A549 (cell line): ENCODE results near the gene LRRC63. TPM values are rescaled to one million over a fixed set of nuclear protein-coding genes. Genes with fewer than 3 reads are reported as not detected.

Source experiments
- ATAC-seq, 2 experiments: fragments of 200-7000 bp in 1 of 2; fragments of >200 bp in 1 of 2; cut with Nextera tagmentation in 1 of 2; cut with Tn5 transposase in 1 of 2; 3 replicates each; pipeline versions ENCODE4 v1.8.0 to v1.9.1; 2018 to 2020; ENCODE audit warnings: mild to moderate bottlenecking in 1 of 2, moderate library complexity in 1 of 2
- CTCF ChIA-PET: fragments of 300-600 bp; sonication (Branson Sonifier 250); formaldehyde crosslinking; extraction: SDS; loops from one replicate; lab custom pipeline; 2021; ENCODE audit warnings: antibody characterized with exemption, inconsistent platforms; lab: Yijun Ruan, JAX
- POLR2A ChIA-PET: fragments of 350-600 bp; formaldehyde crosslinking; extraction: SDS; loops from one replicate; lab custom pipeline; 2021; ENCODE audit warnings: antibody characterized with exemption, inconsistent platforms; lab: Yijun Ruan, JAX
- DNase-seq, 2 experiments: peaks; one replicate each; pipeline versions ENCODE4 v3.0.0 to v3.0.0-alpha.2; 2011 to 2016; ENCODE audit warnings: low read depth in 1 of 2, low spot score in 1 of 2
- FAIRE-seq: peaks from 2 replicates; lab custom pipeline; 2011; peaks lifted over from hg19 to GRCh38; lab: Jason Lieb, UNC
- H3K27ac ChIP-seq, 2 experiments: fragments of >200 bp; sonication (Bioruptor Twin); formaldehyde crosslinking; 3 replicates each; pipeline ENCODE4 v1.5.1; 2016 to 2017
- H3K4me1 ChIP-seq: fragments of >200 bp; sonication (Bioruptor Twin); formaldehyde crosslinking; 3 replicates; pipeline ENCODE4 v1.6.1; 2016
- H3K4me2 ChIP-seq: fragments of >200 bp; sonication (Bioruptor Twin); formaldehyde crosslinking; 3 replicates; pipeline ENCODE4 v1.6.1; 2016
- H3K4me3 ChIP-seq: fragments of >200 bp; sonication (Bioruptor Twin); formaldehyde crosslinking; 3 replicates; pipeline ENCODE4 v1.5.1; 2016
- H3K9me3 ChIP-seq: fragments of >200 bp; sonication (Bioruptor Twin); formaldehyde crosslinking; 3 replicates; pipeline ENCODE4 v1.6.1; 2016
- BHLHE40 ChIP-seq: IDR thresholded peaks from 2 replicates; pipeline ENCODE4 v1.6.1; 2012; ENCODE audit warnings: low read depth, low read length, inconsistent platforms
- CBX2 ChIP-seq: fragments of 200-600 bp; sonication (generic); IDR thresholded peaks from 2 replicates; pipeline ENCODE4 v1.6.1; 2016; ENCODE audit warnings: low read depth, mild to moderate bottlenecking, borderline replicate concordance
- EHF ChIP-seq: fragments of 250-450 bp; sonication (Bioruptor Pico); IDR thresholded peaks from 2 replicates; pipeline ENCODE4 v1.5.0; 2020; ENCODE audit warnings: mild to moderate bottlenecking
- EP300 ChIP-seq, 2 experiments: fragments of >200 bp; sonication (Bioruptor Twin); formaldehyde crosslinking; IDR thresholded peaks; 2 replicates in 1 of 2; 3 replicates in 1 of 2; pipeline ENCODE4 v1.6.1; 2016 to 2017
- FOSL2 ChIP-seq, 2 experiments: fragments of 450-650 bp in 1 of 2; fragments of >200 bp in 1 of 2; sonication (Bioruptor Twin) in 1 of 2; formaldehyde crosslinking; IDR thresholded peaks; 2 replicates each; pipeline versions ENCODE4 v1.5.0 to v1.6.1; 2016 to 2020; ENCODE audit warnings: mild to moderate bottlenecking in 1 of 2, moderate library complexity in 1 of 2
- FOXS1 ChIP-seq: fragments of 250-450 bp; sonication (Bioruptor Pico); IDR thresholded peaks from 2 replicates; pipeline ENCODE4 v1.5.0; 2020; ENCODE audit warnings: mild to moderate bottlenecking, moderate library complexity
- HDAC2 ChIP-seq: fragments of 200-600 bp; sonication (generic); IDR thresholded peaks from 2 replicates; pipeline ENCODE4 v1.6.1; 2016
- HOXB13 ChIP-seq: fragments of 250-450 bp; sonication (Bioruptor Pico); IDR thresholded peaks from 2 replicates; pipeline ENCODE4 v1.5.0; 2020; ENCODE audit warnings: low read depth, mild to moderate bottlenecking, moderate library complexity
- KDM5A ChIP-seq: fragments of 200-600 bp; sonication (generic); IDR thresholded peaks from 2 replicates; pipeline ENCODE4 v1.6.1; 2016; ENCODE audit warnings: antibody characterized with exemption, mild to moderate bottlenecking
- MAFK ChIP-seq: fragments of 450-650 bp; IDR thresholded peaks from 2 replicates; pipeline ENCODE4 v1.6.1; 2014; ENCODE audit not compliant: partially characterized antibody
- MYC ChIP-seq: IDR thresholded peaks from 2 replicates; pipeline ENCODE4 v1.6.1; 2012; ENCODE audit warnings: mild to moderate bottlenecking, inconsistent platforms, low read length, improper control_type of control experiment, borderline replicate concordance
- NPAS2 ChIP-seq: fragments of 250-450 bp; sonication (Bioruptor Pico); IDR thresholded peaks from 2 replicates; pipeline ENCODE4 v1.8.0; 2022; ENCODE audit warnings: mild to moderate bottlenecking, moderate library complexity, borderline replicate concordance
- NR3C1 ChIP-seq: fragments of >200 bp; sonication (Bioruptor Twin); formaldehyde crosslinking; IDR thresholded peaks from 3 replicates; pipeline ENCODE4 v1.6.1; 2017
- PHF8 ChIP-seq: fragments of 200-600 bp; sonication (generic); IDR thresholded peaks from 2 replicates; pipeline ENCODE4 v1.6.1; 2016; ENCODE audit warnings: low read depth, mild to moderate bottlenecking, antibody characterized with exemption, moderate library complexity, borderline replicate concordance
- POLR2AphosphoS2 ChIP-seq: conservative IDR thresholded peaks from 2 replicates; pipeline ENCODE4 v1.6.1; 2012; ENCODE audit warnings: low read length, improper control_type of control experiment, inconsistent platforms
- RAD21 ChIP-seq, 2 experiments: fragments of >200 bp in 1 of 2; sonication (Bioruptor Twin) in 1 of 2; formaldehyde crosslinking in 1 of 2; IDR thresholded peaks in 1 of 2; conservative IDR thresholded peaks in 1 of 2; 2 replicates in 1 of 2; 3 replicates in 1 of 2; pipeline ENCODE4 v1.6.1; 2012 to 2018; ENCODE audit warnings: inconsistent platforms in 1 of 2
- RNF2 ChIP-seq: fragments of 200-600 bp; sonication (generic); IDR thresholded peaks from 2 replicates; pipeline ENCODE4 v1.6.1; 2016; ENCODE audit warnings: low read depth, mild to moderate bottlenecking, antibody characterized with exemption, moderate library complexity, borderline replicate concordance
- SMC3 ChIP-seq: fragments of >200 bp; sonication (Bioruptor Twin); formaldehyde crosslinking; IDR thresholded peaks from 3 replicates; pipeline ENCODE4 v1.6.1; 2018; ENCODE audit warnings: inconsistent platforms
- SREBF2 ChIP-seq: fragments of 450-650 bp; IDR thresholded peaks from 2 replicates; pipeline ENCODE4 v1.6.1; 2014; ENCODE audit warnings: mild to moderate bottlenecking, moderate library complexity
- ZFP36 ChIP-seq: fragments of 450-650 bp; IDR thresholded peaks from 2 replicates; pipeline ENCODE4 v1.6.1; 2014; ENCODE audit warnings: borderline replicate concordance; ENCODE audit not compliant: partially characterized antibody
- ZNF302 ChIP-seq: fragments of 250-450 bp; sonication (Bioruptor Pico); IDR thresholded peaks from 2 replicates; pipeline ENCODE4 v1.9.0; 2021; ENCODE audit warnings: inconsistent platforms, mild to moderate bottlenecking, moderate library complexity
- ZSCAN20 ChIP-seq: fragments of 250-450 bp; sonication (Bioruptor Pico); IDR thresholded peaks from 2 replicates; pipeline ENCODE4 v1.8.0; 2022; ENCODE audit warnings: mild to moderate bottlenecking, moderate library complexity
- WGBS: methylation state at CpG from one replicate; pipeline ENCODE4 v1.1.6; 2017; ENCODE audit errors: missing lambda C conversion rate; 5-methylcytosine and 5-hydroxymethylcytosine counted together
- polyA plus RNA-seq, 4 experiments: library from polyadenylated mRNA; depleted of rRNA in 3 of 4; stranded (reverse); fragments of >200 nt; fragmentation: RNase III in 1 of 4; extraction: RNeasy Plus Mini Kit Qiagen cat#74134 plus additional on column Dnase treatment in 1 of 4; gene quantifications; 2 replicates in 3 of 4; 3 replicates in 1 of 4; pipeline ENCODE4 v1.2.3, GENCODE V29; 2011 to 2017
- TF ChIP-seq, protein P1 (sequence below): fragments of 250-450 bp; sonication (Bioruptor Pico); IDR thresholded peaks from 2 replicates; pipeline ENCODE4 v1.5.0; 2020; ENCODE audit warnings: low read depth, mild to moderate bottlenecking, moderate library complexity
- TF ChIP-seq, protein P2 (sequence below): IDR thresholded peaks from 2 replicates; pipeline ENCODE4 v1.6.1; 2012; ENCODE audit warnings: low read depth, borderline replicate concordance
- TF ChIP-seq, protein P3 (sequence below): IDR thresholded peaks from 2 replicates; pipeline ENCODE4 v1.6.1; 2012

Gene LRRC63
- polyA plus RNA-seq, 2 of the 4 experiments (the other 2 are of a cell fraction): 0.06 to 0.19 TPM

DNA sequence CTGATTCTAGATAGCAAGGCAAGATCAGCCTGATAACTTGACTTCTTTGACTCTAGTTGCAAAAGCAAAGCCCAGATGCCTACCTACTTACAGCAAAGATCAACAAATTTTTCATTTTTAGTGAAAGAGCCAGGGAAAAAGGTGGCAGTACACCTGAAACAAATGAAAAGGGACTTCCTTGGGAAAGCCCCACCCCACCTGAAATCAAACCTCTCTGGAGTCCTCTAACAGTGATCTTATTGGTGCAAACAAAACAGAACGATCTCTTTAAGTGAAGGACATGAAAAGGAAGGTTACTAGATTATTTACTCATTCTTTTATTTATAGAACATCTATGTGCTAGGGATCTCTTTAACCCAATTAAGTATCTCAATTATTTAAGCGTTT is 29.2 kb upstream of the LRRC63 start:
- no peak for TF ChIP-seq SREBF2
- TF ChIP-seq, all 56 proteins: peak for 0
- 49% methylated on average over 2 of the region's 2 CpGs for whole genome bisulfite sequencing
- Histone ChIP-seq H3K27ac (no peak overlapping the region), H3K4me2 (no peak overlapping the region), H3K9me3 (no peaks in the 10 kb centered on the region), H3K4me1 (no peaks in the 10 kb centered on the region), H3K4me3 (no peak overlapping the region)
- DNase-seq (no peak), FAIRE-seq (no peak), ATAC-seq (no peak)
- ChIA-PET POLR2A (no interaction called here), CTCF (no interaction called here)

DNA sequence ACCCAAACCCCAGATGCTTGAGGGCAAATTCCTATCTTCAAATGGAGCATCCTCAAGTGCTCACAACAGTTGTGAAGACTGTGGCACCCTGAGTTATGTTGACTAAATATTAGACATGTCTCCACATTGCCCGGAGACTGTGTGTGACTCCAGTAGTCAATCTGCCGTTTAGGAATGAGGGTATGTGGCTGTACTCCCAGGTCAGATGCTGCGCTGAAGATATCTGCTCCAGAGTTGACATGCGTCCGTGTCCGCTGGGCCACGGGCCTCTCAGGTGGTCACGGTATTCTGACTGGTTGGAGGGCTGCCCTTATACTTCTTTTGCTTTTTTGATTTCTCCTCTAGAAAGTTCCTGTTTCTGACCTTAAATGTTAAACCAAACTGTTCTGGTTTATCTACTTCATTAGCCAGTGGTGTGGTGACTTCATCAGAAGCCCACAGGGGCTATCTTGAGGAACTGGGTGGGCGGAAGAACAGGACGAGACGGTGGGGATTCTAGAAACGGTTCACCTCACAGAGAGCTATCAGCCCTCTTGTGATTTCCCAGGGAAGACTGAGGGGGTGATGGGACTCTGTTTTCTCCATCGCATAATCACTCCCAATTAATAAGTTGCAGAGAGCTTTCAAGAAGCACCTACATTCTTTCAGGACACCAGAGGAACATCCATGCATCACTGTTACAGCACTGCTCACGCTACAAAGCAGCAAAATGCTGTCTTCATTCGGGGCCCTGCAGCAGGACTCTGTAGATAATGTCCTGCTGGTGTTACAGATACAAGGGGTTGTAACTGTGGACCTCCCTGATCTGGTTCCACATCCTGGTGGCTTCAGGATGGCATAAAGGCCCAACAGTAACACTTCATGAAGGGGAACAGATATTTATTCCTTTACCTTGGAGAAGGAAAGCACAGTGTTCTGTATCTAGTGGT is 28.4 kb upstream of the LRRC63 start:
- no peak overlapping the region for H3K4me2 ChIP-seq
- ATAC-seq: no peak
- no peak overlapping the region for H3K27ac ChIP-seq
- POLR2A ChIA-PET: no interaction called here
- 80% methylated on average over 13 of the region's 15 CpGs for WGBS
- no peak for TF ChIP-seq KDM5A
- TF ChIP-seq MAFK: no peak
- TF ChIP-seq ZNF302 (CRISPR knock-in tag): no peak
- no peak for TF ChIP-seq PHF8
- no peak for TF ChIP-seq FOSL2 (IDR thresholded peaks at IDR 0.05)
- no peak for TF ChIP-seq FOSL2 (CRISPR knock-in tag; IDR thresholded peaks at IDR 0.05)
- no peak for TF ChIP-seq SMC3
- no peak for TF ChIP-seq CBX2
- TF ChIP-seq ZFP36: no peak
- TF ChIP-seq, protein P1, sequence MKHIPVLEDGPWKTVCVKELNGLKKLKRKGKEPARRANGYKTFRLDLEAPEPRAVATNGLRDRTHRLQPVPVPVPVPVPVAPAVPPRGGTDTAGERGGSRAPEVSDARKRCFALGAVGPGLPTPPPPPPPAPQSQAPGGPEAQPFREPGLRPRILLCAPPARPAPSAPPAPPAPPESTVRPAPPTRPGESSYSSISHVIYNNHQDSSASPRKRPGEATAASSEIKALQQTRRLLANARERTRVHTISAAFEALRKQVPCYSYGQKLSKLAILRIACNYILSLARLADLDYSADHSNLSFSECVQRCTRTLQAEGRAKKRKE (CRISPR knock-in tag): no peak
- TF ChIP-seq, protein P2, sequence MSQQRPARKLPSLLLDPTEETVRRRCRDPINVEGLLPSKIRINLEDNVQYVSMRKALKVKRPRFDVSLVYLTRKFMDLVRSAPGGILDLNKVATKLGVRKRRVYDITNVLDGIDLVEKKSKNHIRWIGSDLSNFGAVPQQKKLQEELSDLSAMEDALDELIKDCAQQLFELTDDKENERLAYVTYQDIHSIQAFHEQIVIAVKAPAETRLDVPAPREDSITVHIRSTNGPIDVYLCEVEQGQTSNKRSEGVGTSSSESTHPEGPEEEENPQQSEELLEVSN: no peak
- TF ChIP-seq HOXB13: no peak
- CTCF ChIA-PET: no interaction called here
- no peak overlapping the region for H3K4me3 ChIP-seq
- no peak for FAIRE-seq
- no peaks in the 10 kb centered on the region for H3K9me3 ChIP-seq
- no peaks in the 10 kb centered on the region for H3K4me1 ChIP-seq
- no peak for DNase-seq

DNA sequence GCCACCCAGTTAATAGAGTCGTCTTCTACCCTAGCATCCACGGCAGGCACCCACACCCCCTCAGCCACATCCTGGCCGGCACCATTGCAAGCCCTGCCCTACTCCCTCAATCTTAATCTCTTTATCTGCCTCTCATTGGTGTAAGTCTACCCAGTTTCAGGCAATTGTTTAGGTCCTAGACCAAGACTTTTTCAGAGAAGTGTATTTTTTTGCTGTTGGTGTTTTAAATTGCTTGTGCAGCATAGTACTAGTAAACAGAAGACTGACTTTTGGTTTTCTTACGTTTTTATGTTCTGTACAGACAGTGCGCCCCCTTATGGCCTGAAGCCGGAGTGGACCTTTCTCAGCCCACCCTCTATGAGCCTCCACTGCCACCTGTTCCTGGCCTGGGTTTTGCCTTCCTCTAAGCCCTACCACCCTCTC is 27.4 kb upstream of the LRRC63 start:
- ATAC-seq: peak; percentile 50 to 78; a peak in 4 of 6 replicates

DNA sequence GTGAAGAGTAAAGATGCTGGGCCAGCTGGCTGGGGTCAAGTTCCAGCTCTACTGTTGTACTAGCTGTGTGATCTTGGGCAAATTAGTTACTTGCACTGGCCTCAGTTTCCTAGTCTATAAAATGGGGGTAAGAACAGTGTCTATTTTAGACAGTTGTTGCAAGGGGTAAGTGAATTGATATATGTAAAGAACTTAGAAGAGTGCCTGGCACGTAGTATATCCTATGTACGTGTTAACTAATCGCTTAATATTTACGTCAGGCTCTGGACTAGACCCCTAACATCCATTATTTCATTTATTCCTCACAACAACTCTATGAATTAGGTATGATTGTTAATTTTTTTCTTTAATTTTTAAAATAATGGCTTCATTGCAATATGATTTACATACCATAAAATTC is 26.1 kb upstream of the LRRC63 start:
- TF ChIP-seq BHLHE40 (no peak), EHF (no peak), RNF2 (no peak), FOXS1 (CRISPR knock-in tag) (no peak), NPAS2 (no peak), NR3C1 (no peak), RAD21 (conservative IDR thresholded peaks at IDR 0.05 in 1 of 2, IDR thresholded peaks at IDR 0.05 in 1 of 2) (no peak), SREBF2 (no peak), EP300 (IDR thresholded peaks at IDR 0.05) (no peak), ZSCAN20 (CRISPR knock-in tag) (no peak), HDAC2 (no peak), POLR2AphosphoS2 (no peak), MYC (no peak)
- TF ChIP-seq, protein P3, sequence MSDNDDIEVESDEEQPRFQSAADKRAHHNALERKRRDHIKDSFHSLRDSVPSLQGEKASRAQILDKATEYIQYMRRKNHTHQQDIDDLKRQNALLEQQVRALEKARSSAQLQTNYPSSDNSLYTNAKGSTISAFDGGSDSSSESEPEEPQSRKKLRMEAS: no peak
- CTCF ChIA-PET: interaction anchor here (0.7 to 1.0 kb wide), 2 partner anchors 25 to 124 kb away, joined by 3 read pairs; no protein-coding TSS in a partner anchor
- no peak for FAIRE-seq

More for the DNA sequence above, 27.4 kb upstream of the LRRC63 start:
- DNase-seq (peak; percentile 10 to 22), FAIRE-seq (no peak)
- Histone ChIP-seq H3K4me1 (no peaks in the 10 kb centered on the region), H3K9me3 (no peaks in the 10 kb centered on the region), H3K4me3 (no peak overlapping the region), H3K4me2 (no peak overlapping the region)
- ChIA-PET CTCF (no interaction called here), POLR2A (no interaction called here)
- TF ChIP-seq, protein P3: no peak
- no peak for TF ChIP-seq SMC3
- peak in 1 of 2 experiments; percentile 17; a peak in 1 of 5 replicates for TF ChIP-seq RAD21 (conservative IDR thresholded peaks at IDR 0.05 in 1 of 2, IDR thresholded peaks at IDR 0.05 in 1 of 2)
- TF ChIP-seq, all 56 proteins: peak for 1
- WGBS: 28% methylated on average over 6 of the region's 6 CpGs
- H3K27ac ChIP-seq: no peak overlapping the region

More for the DNA sequence above, 26.1 kb upstream of the LRRC63 start:
- Histone ChIP-seq H3K4me1 (no peaks in the 10 kb centered on the region), H3K9me3 (no peaks in the 10 kb centered on the region), H3K4me3 (no peak overlapping the region), H3K4me2 (no peak overlapping the region), H3K27ac (no peak overlapping the region)
- DNase-seq: no peak
- ATAC-seq: no peak
- POLR2A ChIA-PET: no interaction called here
- 52% methylated on average over 4 of the region's 4 CpGs for WGBS
